ENCODE data around the gene TBL1XR1. TPM values are rescaled to one million over a fixed set of nuclear protein-coding genes. Genes with fewer than 3 reads are reported as not detected.

The TBL1XR1 gene
- total and polyA plus RNA-seq, 4 donors: 24.1 to 203 (median 77.4) TPM

GRCh38 chr3:176994393-176994792 is 202.9 kb downstream of the TBL1XR1 start:
- 100% methylated on average over 1 of the region's 1 CpG for WGBS, 2 donors
- peaks cover 0 to 2% (median 0%) of the 10 kb centered on the region in 4 donors for H3K9me3 ChIP-seq (ENCODE audit: control insufficient read depth in 4 of 4, insufficient read depth in 3 of 4, low read length in 3 of 4)
- DNase-seq (no peak), ATAC-seq (ENCODE audit: insufficient read depth, low FRiP score) (no peak)
- no peaks in the 10 kb centered on the region for H3K27me3 ChIP-seq (ENCODE audit: control insufficient read depth in 3 of 3, insufficient read depth in 3 of 3, low read length in 2 of 3)
- no peak for TF ChIP-seq CTCF (IDR thresholded peaks at IDR 0.05; ENCODE audit: control extremely low read depth, extremely low read depth)
- H3K27ac ChIP-seq (ENCODE audit: low read depth in 1 of 2, low read length in 1 of 2): no peak overlapping the region
- no peaks in the 10 kb centered on the region for H3K36me3 ChIP-seq (ENCODE audit: control insufficient read depth in 4 of 4, insufficient read depth in 4 of 4, low read length in 4 of 4)
- no peak overlapping the region for H3K9ac ChIP-seq (ENCODE audit: insufficient read depth in 1 of 2, low read length in 2 of 2)
- no peak overlapping the region for H3K4me3 ChIP-seq
- no peaks in the 10 kb centered on the region for H3K4me1 ChIP-seq (ENCODE audit: control insufficient read depth in 5 of 5, insufficient read depth in 5 of 5, low read length in 5 of 5)

GRCh38 chr3:176992978-176993377 is 204.3 kb downstream of the TBL1XR1 start:
- H3K9ac ChIP-seq (ENCODE audit: insufficient read depth in 1 of 2, low read length in 2 of 2): no peak overlapping the region
- 77 to 84% methylated on average over 3 of the region's 3 CpGs for WGBS, 2 donors

GRCh38 chr3:176992565-176992964 is 204.7 kb downstream of the TBL1XR1 start:
- no peak for TF ChIP-seq CTCF (IDR thresholded peaks at IDR 0.05; ENCODE audit: control extremely low read depth, extremely low read depth)
- H3K4me1 ChIP-seq (ENCODE audit: control insufficient read depth in 5 of 5, insufficient read depth in 5 of 5, low read length in 5 of 5): no peaks in the 10 kb centered on the region
- DNase-seq: no peak
- H3K36me3 ChIP-seq (ENCODE audit: control insufficient read depth in 4 of 4, insufficient read depth in 4 of 4, low read length in 4 of 4): no peaks in the 10 kb centered on the region
- H3K9me3 ChIP-seq (ENCODE audit: control insufficient read depth in 4 of 4, insufficient read depth in 3 of 4, low read length in 3 of 4): peaks cover 0 to 2% (median 0%) of the 10 kb centered on the region in 4 donors
- 96 to 97% methylated on average over 11 of the region's 11 CpGs for WGBS, 2 donors
- H3K27ac ChIP-seq (ENCODE audit: low read depth in 1 of 2, low read length in 1 of 2): no peak overlapping the region
- no peak overlapping the region for H3K4me3 ChIP-seq
- no peak overlapping the region for H3K9ac ChIP-seq (ENCODE audit: insufficient read depth in 1 of 2, low read length in 2 of 2)
- no peaks in the 10 kb centered on the region for H3K27me3 ChIP-seq (ENCODE audit: control insufficient read depth in 3 of 3, insufficient read depth in 3 of 3, low read length in 2 of 3)
- ATAC-seq (ENCODE audit: insufficient read depth, low FRiP score): no peak

More at GRCh38 chr3:176992978-176993377, 204.3 kb downstream of the TBL1XR1 start:
- H3K27ac ChIP-seq (ENCODE audit: low read depth in 1 of 2, low read length in 1 of 2): no peak overlapping the region
- no peaks in the 10 kb centered on the region for H3K27me3 ChIP-seq (ENCODE audit: control insufficient read depth in 3 of 3, insufficient read depth in 3 of 3, low read length in 2 of 3)
- H3K4me3 ChIP-seq: no peak overlapping the region
- TF ChIP-seq CTCF (IDR thresholded peaks at IDR 0.05; ENCODE audit: control extremely low read depth, extremely low read depth): no peak
- ATAC-seq (ENCODE audit: insufficient read depth, low FRiP score) (no peak), DNase-seq (no peak)
- peaks cover 0 to 2% (median 0%) of the 10 kb centered on the region in 4 donors for H3K9me3 ChIP-seq (ENCODE audit: control insufficient read depth in 4 of 4, insufficient read depth in 3 of 4, low read length in 3 of 4)
- H3K4me1 ChIP-seq (ENCODE audit: control insufficient read depth in 5 of 5, insufficient read depth in 5 of 5, low read length in 5 of 5): no peaks in the 10 kb centered on the region
- no peaks in the 10 kb centered on the region for H3K36me3 ChIP-seq (ENCODE audit: control insufficient read depth in 4 of 4, insufficient read depth in 4 of 4, low read length in 4 of 4)

- DNase-seq: no peak
- no peak for TF ChIP-seq CTCF (IDR thresholded peaks at IDR 0.05; ENCODE audit: control extremely low read depth, extremely low read depth)
- ATAC-seq (ENCODE audit: insufficient read depth, low FRiP score): no peak
Measured at GRCh38 chr3:176988795-176989194, 208.5 kb downstream of the TBL1XR1 start.

More at GRCh38 chr3:176988795-176989194, 208.5 kb downstream of the TBL1XR1 start:
- Histone ChIP-seq H3K9me3 (ENCODE audit: control insufficient read depth in 4 of 4, insufficient read depth in 3 of 4, low read length in 3 of 4) (peaks cover 0 to 2% (median 0%) of the 10 kb centered on the region in 4 donors), H3K27ac (ENCODE audit: low read depth in 1 of 2, low read length in 1 of 2) (no peak overlapping the region), H3K27me3 (ENCODE audit: control insufficient read depth in 3 of 3, insufficient read depth in 3 of 3, low read length in 2 of 3) (no peaks in the 10 kb centered on the region), H3K4me3 (no peak overlapping the region), H3K36me3 (ENCODE audit: control insufficient read depth in 4 of 4, insufficient read depth in 4 of 4, low read length in 4 of 4) (no peaks in the 10 kb centered on the region), H3K9ac (ENCODE audit: insufficient read depth in 1 of 2, low read length in 2 of 2) (no peak overlapping the region), H3K4me1 (ENCODE audit: control insufficient read depth in 5 of 5, insufficient read depth in 5 of 5, low read length in 5 of 5) (no peaks in the 10 kb centered on the region)
- 88% methylated on average over 3 of the region's 3 CpGs for WGBS, 2 donors
